Limb (tissue), 2 donors: Measurements from ENCODE around the gene BOLA2B.
"Not testable (repeated sequence)": the region's sequence is repeated elsewhere in the genome, so short reads cannot be mapped to it uniquely, and the experiment has no call there.

Experiments used
- DNase-seq, 2 donors: peaks; one replicate each; pipeline ENCODE4 v3.0.0-alpha.2; 2016; ENCODE audit errors: extremely low spot score in 2 of 2

Gene BOLA2B

GRCh38 chr16:30193615-30194014, at the start of gene BOLA2B, which contains the start of gene SLX1A:
Gene BOLA2B (minus strand): TSS chr16:30193666. CDS start chr16:30193595, 71 bp downstream.
Gene SLX1A (plus strand): TSS chr16:30193875. CDS start chr16:30194085, 210 bp downstream.
- DNase-seq = not testable (repeated sequence)

- not testable (repeated sequence) for DNase-seq
These were observed 23.6 kb upstream of the BOLA2B start for GRCh38 chr16:30217082-30217481.

- DNase-seq = not testable (repeated sequence)
These were observed 17.9 kb upstream of the BOLA2B start for GRCh38 chr16:30211414-30211813.

- DNase-seq = not testable (repeated sequence)
These were observed 15.6 kb upstream of the BOLA2B start for GRCh38 chr16:30209032-30209431.

- DNase-seq = not testable (repeated sequence)
These were observed 13.7 kb upstream of the BOLA2B start for GRCh38 chr16:30207063-30207704.

GRCh38 chr16:30206252-30206651, 12.8 kb upstream of the BOLA2B start:
- not testable (repeated sequence) for DNase-seq

GRCh38 chr16:30205541-30206236, 12.2 kb upstream of the BOLA2B start:
- DNase-seq = not testable (repeated sequence)

GRCh38 chr16:30199608-30200343, 6.3 kb upstream of the BOLA2B start:
- not testable (repeated sequence) for DNase-seq

GRCh38 chr16:30199049-30199448, 5.6 kb upstream of the BOLA2B start, which contains the start of gene SULT1A3:
Gene SULT1A3 (plus strand): TSS chr16:30199255. CDS start chr16:30200729, 1,474 bp downstream.
- not testable (repeated sequence) for DNase-seq

- not testable (repeated sequence) for DNase-seq
These were observed 3.5 kb upstream of the BOLA2B start for GRCh38 chr16:30197001-30197400.

GRCh38 chr16:30194172-30194925, 883 bp upstream of the BOLA2B start:
- not testable (repeated sequence) for DNase-seq

GRCh38 chr16:30193098-30193497, 368 bp downstream of the BOLA2B start:
- not testable (repeated sequence) for DNase-seq

- not testable (repeated sequence) for DNase-seq
These were observed 2.3 kb downstream of the BOLA2B start for GRCh38 chr16:30191158-30191557.

- no peak for DNase-seq
These were observed 5.4 kb downstream of the BOLA2B start for GRCh38 chr16:30187971-30188561.

- no peak for DNase-seq
These were observed 6.0 kb downstream of the BOLA2B start for GRCh38 chr16:30187556-30187865.

GRCh38 chr16:30186782-30187555, 6.5 kb downstream of the BOLA2B start:
- peak in 1 of 2 donors; percentile 55 for DNase-seq

- DNase-seq = no peak
These were observed 7.1 kb downstream of the BOLA2B start for GRCh38 chr16:30186444-30186781.

GRCh38 chr16:30185683-30186421, 7.6 kb downstream of the BOLA2B start:
- peak in 1 of 2 donors; percentile 31 for DNase-seq

- DNase-seq = peak in 1 of 2 donors; percentile 34
These were observed 8.4 kb downstream of the BOLA2B start for GRCh38 chr16:30184891-30185682.
